GM19452 (cell line): ENCODE results near the gene RNASE8.
A peak's percentile ranks its signal among the peaks of the same experiment; 100 is the strongest.

Source experiments
- ATAC-seq: cut with Tn5 transposase; IDR thresholded peaks from one replicate; pipeline ENCODE4 v1.9.1; 2021; ENCODE audit not compliant: unreplicated experiment

Gene RNASE8

GRCh38 chr14:21071225-21072030, 13.8 kb downstream of the RNASE8 start:
- peak; percentile 65 for ATAC-seq

GRCh38 chr14:21072031-21072473, 14.4 kb downstream of the RNASE8 start:
- no peak for ATAC-seq

GRCh38 chr14:21072781-21073339, 15.2 kb downstream of the RNASE8 start:
- ATAC-seq = no peak

- ATAC-seq = no peak
Observed at GRCh38 chr14:21073921-21074320, 16.3 kb downstream of the RNASE8 start.

GRCh38 chr14:21074398-21075272, 17.0 kb downstream of the RNASE8 start:
- ATAC-seq = no peak

- no peak for ATAC-seq
Observed at GRCh38 chr14:21075719-21076437, 18.3 kb downstream of the RNASE8 start.

- ATAC-seq = no peak
Observed at GRCh38 chr14:21077672-21078071, 20.1 kb downstream of the RNASE8 start.

- no peak for ATAC-seq
Observed at GRCh38 chr14:21078287-21078686, 20.7 kb downstream of the RNASE8 start.

GRCh38 chr14:21078726-21079125, 21.1 kb downstream of the RNASE8 start:
- ATAC-seq = no peak

- no peak for ATAC-seq
Observed at GRCh38 chr14:21081521-21082142, 24.0 kb downstream of the RNASE8 start.

GRCh38 chr14:21083565-21084325, 26.1 kb downstream of the RNASE8 start:
- no peak for ATAC-seq

GRCh38 chr14:21084396-21084795, 26.8 kb downstream of the RNASE8 start:
- no peak for ATAC-seq

- no peak for ATAC-seq
Observed at GRCh38 chr14:21084998-21085853, 27.6 kb downstream of the RNASE8 start.

- no peak for ATAC-seq
Observed at GRCh38 chr14:21086908-21087293, 29.3 kb downstream of the RNASE8 start.

GRCh38 chr14:21087294-21088091, 29.9 kb downstream of the RNASE8 start:
- ATAC-seq = peak; percentile 73

- ATAC-seq = no peak
Observed at GRCh38 chr14:21088687-21089086, 31.1 kb downstream of the RNASE8 start.

GRCh38 chr14:21089271-21089670, 31.6 kb downstream of the RNASE8 start:
- no peak for ATAC-seq

GRCh38 chr14:21089877-21090193, 32.2 kb downstream of the RNASE8 start:
- no peak for ATAC-seq
